Endothelial cell of umbilical vein (primary cell): Measurements from ENCODE around the gene DUSP8.

Source experiments
- CTCF ChIP-seq, 2 donors: IDR thresholded peaks; 1 replicate in 1 of 2; 2 replicates in 1 of 2; pipeline ENCODE4 v1.5.1; 2011; ENCODE audit warnings: low read length in 2 of 2, mild to moderate bottlenecking in 2 of 2, moderate library complexity in 2 of 2, control low read depth in 1 of 2, inconsistent platforms in 1 of 2, low read depth in 1 of 2; ENCODE audit not compliant: insufficient read depth in 1 of 2; ENCODE audit errors: extremely low read depth in 1 of 2
- EZH2 ChIP-seq: IDR thresholded peaks from 2 replicates; pipeline ENCODE4 v1.6.1; 2012; ENCODE audit warnings: borderline replicate concordance, low read depth, mild to moderate bottlenecking, moderate library complexity, low read length, inconsistent platforms; ENCODE audit not compliant: severe bottlenecking
- POLR2A ChIP-seq: IDR thresholded peaks from 2 replicates; pipeline ENCODE4 v1.6.1; 2012; ENCODE audit warnings: low read depth, mild to moderate bottlenecking, control low read depth, low read length
- POLR2AphosphoS5 ChIP-seq: IDR thresholded peaks from 2 replicates; pipeline ENCODE4 v1.6.1; 2012; ENCODE audit warnings: low read depth, mild to moderate bottlenecking, control low read depth, low read length, moderate library complexity; ENCODE audit not compliant: insufficient read depth

- TF ChIP-seq CTCF (IDR thresholded peaks at IDR 0.05; ENCODE audit: extremely low read depth in 1 of 2, insufficient read depth in 1 of 2, low read depth in 1 of 2, low read length in 2 of 2) (no peak), EZH2 (no peak), POLR2A (no peak), POLR2AphosphoS5 (no peak)
Measured at GRCh38 chr11:1516273-1517067, 55.6 kb downstream of the DUSP8 start.
